CD4-positive, alpha-beta T cell treated with Interleukin-6 for 4 hours (primary cell): Measurements from ENCODE around the gene ROM1.
"Not testable (repeated sequence)": the region's sequence is repeated elsewhere in the genome, so short reads cannot be mapped to it uniquely, and the experiment has no call there.

Source experiments
- DNase-seq: peaks from one replicate; pipeline ENCODE4 v3.0.0-alpha.2; 2020; ENCODE audit warnings: mixed read lengths

ROM1 gene, protein sequence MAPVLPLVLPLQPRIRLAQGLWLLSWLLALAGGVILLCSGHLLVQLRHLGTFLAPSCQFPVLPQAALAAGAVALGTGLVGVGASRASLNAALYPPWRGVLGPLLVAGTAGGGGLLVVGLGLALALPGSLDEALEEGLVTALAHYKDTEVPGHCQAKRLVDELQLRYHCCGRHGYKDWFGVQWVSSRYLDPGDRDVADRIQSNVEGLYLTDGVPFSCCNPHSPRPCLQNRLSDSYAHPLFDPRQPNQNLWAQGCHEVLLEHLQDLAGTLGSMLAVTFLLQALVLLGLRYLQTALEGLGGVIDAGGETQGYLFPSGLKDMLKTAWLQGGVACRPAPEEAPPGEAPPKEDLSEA

DNA sequence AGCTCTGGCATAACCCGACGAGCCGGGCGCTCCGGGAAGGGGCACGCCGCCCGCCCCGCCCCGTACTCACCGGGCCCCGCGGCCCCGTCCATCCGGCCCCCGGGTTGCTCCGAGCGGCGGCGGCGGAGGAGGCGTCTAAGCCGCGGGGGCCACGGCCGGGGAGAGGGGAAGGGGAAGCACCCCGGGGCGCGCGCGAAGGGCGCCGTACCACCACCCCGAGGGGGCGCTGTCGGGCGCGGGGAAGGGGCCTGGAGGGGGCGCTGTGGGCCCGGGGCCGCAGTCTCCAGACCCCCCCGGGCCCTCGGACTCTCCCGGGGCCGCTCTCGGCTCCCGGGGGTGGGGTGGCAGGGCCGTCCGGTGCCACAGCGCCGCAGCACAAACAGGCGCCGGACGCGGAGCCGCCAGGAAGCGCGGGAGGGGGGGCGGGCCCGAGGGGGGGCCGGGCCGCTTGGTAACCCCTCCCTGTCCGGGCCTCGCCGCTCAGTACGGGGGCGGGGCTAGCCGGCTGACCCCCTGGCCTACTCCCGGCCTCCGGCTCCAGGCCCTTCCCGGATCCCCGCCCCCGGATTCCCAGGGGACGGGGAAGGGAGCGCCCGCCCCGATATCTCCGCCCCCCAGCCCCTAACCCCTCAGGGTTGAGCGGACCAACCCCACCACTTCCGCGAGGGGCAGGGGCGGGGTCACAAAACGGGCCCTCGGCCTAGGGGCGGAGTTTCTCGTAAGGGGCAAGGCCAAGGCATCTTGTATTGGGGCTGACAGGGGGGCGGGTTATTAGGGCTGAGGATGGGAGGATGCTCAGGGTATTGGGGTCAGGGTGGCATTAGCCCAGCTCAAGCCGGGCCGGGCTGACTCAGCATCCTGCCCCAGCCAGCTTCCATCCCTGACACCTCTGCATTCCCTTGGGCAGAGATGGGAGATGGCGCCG lies at the start of gene ROM1, which contains the start of gene EML3:
Gene ROM1 (plus strand): TSS at position 892 of the 925 bp plus-strand sequence. CDS start 25 bp downstream, at position 917.
Gene EML3 (minus strand): TSS at position 410 of the 925 bp plus-strand sequence. CDS start 318 bp downstream, at position 92.
- peak; percentile 95 for DNase-seq

GRCh38 chr11:62565100-62565802 lies 47.8 kb upstream of the ROM1 start:
- DNase-seq: no peak

- DNase-seq: no peak
These were observed 46.8 kb upstream of the ROM1 start for GRCh38 chr11:62566247-62566646.

DNA sequence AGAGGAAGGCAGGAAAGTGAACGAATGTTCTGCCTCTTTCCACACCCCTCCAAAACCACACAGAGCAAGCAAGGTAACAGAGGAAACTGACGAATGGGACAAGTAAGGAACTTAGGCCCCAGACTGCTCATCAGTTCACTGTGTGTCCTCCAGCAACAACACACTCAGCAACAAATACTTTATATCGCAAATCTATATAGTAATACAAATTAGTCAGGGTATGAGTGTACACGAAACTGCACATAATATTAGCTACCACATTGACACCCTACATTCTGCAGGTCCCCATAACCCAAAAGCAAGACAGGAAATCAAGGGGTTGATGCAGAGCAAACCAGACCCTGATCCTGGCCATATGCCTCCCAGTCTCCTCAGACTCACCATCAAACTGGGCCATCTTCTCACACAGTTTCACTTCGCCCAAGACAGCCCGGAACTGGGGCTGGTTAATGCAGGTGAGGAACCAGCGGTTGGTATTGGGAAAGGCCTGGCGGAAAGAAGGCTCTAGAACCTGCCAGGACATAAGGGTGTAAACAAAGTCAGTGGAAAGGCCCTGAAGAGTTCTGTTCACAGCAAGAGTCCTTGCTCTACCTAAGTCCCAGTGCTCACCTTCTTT lies 45.9 kb upstream of the ROM1 start:
- no peak for DNase-seq

- no peak for DNase-seq
These were observed 43.4 kb upstream of the ROM1 start for GRCh38 chr11:62569611-62570010.

GRCh38 chr11:62570903-62571302 lies 42.2 kb upstream of the ROM1 start:
- DNase-seq: not testable (repeated sequence)

GRCh38 chr11:62571493-62571892 lies 41.6 kb upstream of the ROM1 start:
- DNase-seq: not testable (repeated sequence)

DNA sequence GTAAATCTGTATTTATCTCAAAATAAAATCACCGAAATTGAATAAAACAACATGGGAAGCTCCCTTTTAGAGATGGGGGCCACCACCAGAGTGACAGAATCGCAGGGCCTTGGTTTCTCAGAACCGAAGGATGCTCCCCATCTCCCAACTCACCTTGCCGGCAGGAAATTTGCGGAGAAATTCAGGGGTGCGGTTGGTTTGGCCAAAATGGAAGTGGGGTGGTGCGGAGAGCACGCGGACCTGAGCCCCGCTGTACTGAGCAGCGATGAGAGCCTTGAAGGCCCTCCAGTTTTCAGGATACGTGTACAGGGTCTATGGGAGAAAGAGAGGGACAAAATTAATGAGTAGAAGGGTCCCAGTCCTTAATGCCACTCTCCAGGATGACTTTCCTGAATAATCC lies 40.6 kb upstream of the ROM1 start:
- DNase-seq: no peak

GRCh38 chr11:62573006-62573591 lies 40.0 kb upstream of the ROM1 start:
- peak; percentile 24 for DNase-seq

- DNase-seq: peak; percentile 98
These were observed 39.3 kb upstream of the ROM1 start, which contains the start of gene EEF1G for GRCh38 chr11:62573592-62574362. TSS of gene EEF1G (minus strand) at chr11:62573891. CDS start at chr11:62573842, 49 bp downstream.

- DNase-seq: peak; percentile 19
These were observed 38.5 kb upstream of the ROM1 start for GRCh38 chr11:62574363-62575071.

GRCh38 chr11:62575156-62575555 lies 37.9 kb upstream of the ROM1 start:
- no peak for DNase-seq

- DNase-seq: no peak
These were observed 37.2 kb upstream of the ROM1 start for GRCh38 chr11:62575837-62576236.

DNA sequence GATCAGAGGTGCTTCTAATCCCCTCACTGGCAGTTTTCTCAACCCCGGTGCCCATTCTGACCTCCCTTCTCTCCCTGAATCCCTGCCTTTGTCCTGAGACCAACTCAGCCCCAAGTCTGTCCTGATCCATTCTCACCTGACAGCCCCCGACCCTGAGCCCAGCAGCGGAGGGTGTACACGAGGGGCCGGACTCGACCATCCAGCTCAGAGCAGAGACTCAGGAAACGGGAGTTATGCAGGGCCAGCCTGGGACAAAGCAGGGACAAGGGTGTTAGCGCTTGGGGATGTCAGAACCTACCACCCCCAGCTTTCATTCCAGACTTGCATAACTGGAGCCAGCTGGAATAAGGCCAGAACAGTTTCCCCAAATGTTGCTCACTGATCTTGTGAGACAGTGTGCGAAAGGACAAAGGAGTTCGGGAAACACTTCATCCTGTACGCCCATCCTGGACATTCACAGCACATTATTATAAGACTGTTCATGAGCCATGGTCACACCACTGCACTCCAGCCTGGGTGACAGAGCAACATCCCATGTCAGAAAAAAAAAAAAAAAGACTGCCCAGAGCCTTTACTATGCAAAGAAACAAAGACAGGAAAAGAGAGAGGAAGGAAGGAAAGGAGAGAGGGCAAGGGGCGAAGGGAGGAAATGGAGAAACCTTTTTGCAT lies 35.9 kb upstream of the ROM1 start:
- DNase-seq: no peak

GRCh38 chr11:62578541-62578940 lies 34.5 kb upstream of the ROM1 start:
- no peak for DNase-seq

DNA sequence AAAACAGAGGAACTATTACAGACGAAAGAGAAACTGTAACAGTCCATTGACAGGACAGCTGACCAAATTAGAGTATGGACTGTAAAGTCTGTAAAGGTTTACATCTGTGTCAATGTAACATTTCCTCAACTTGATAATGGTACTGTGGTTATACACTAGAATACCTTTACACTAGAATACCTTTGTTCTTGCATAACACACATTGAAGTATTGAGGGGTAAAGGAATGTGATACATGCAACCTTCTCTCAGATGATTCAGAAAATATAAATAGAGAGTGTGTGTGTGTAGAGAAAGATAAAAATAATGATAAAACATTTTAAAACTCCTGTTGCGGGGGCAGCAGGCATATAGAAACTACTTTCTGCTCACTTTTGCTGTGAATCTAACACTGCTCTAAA lies 33.8 kb upstream of the ROM1 start:
- no peak for DNase-seq

- no peak for DNase-seq
These were observed 31.9 kb upstream of the ROM1 start for GRCh38 chr11:62580959-62581715.

DNA sequence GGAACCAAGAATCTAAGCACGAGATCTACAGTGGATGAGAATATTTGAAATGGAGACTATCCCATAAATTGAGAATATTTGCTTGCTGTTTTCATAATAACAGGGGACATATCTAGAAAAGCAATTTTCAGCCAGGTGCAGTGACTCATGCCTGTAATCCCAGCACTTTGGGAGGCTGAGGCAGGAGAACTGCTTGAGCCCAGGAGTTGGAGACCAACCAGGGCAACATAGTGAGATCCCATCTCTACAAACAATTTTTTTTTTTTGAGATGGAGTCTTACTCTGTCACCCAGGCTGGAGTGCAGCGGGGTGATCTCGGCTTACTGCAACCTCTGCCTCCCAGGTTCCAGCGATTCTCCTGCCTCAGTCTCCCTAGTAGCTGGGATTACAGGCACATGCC lies 31.3 kb upstream of the ROM1 start:
- DNase-seq: not testable (repeated sequence)

DNA sequence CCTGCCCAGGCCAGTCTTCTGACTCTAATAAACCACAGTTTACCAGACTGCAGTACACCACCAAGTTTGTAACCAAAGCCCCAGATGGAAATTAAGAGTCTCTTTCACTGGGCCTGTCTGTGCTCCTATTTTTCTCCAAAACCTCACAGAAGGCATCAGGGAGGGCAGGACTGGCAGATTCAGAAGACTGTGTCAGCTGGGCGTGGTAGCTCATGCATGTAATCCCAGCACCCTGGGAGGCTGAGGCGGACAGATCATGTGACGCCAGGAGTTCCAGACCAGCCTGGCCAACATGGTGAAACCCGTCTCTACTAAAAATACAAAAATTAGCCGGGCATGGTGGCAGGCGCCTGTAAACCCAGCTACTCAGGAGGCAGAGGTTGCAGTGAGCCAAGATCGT lies 27.7 kb upstream of the ROM1 start:
- not testable (repeated sequence) for DNase-seq
